ENCODE measurements around the gene ADCYAP1R1. TPM values are rescaled to one million over a fixed set of nuclear protein-coding genes. Genes with fewer than 3 reads are reported as not detected.

ADCYAP1R1 gene
- total and polyA plus RNA-seq, 12 donors, result 0.22 to 25.0 (median 1.5) TPM

- WGBS, 4 donors, result 5 to 11% (median 9%) methylated on average over 4 of the region's 4 CpGs
- DNase-seq, result peak; percentile 74 to 90 (median 79)
- H3K4me1 ChIP-seq (replicated peaks in 1 of 2), result peaks cover 0 to 13% of the 10 kb centered on the region in 2 donors
- intact Hi-C loops (cut with DNase I), result loop anchor here (2.0 to 5.0 kb wide), 4 partner anchors 140 to 325 kb away; no protein-coding TSS in a partner anchor
- H3K27ac ChIP-seq, result no peak overlapping the region
- no peaks in the 10 kb centered on the region for H3K27me3 ChIP-seq
- no peaks in the 10 kb centered on the region for H3K9me3 ChIP-seq (replicated peaks in 1 of 3)
- no peaks in the 10 kb centered on the region for H3K36me3 ChIP-seq (replicated peaks in 1 of 2)
- TF ChIP-seq POLR2A (IDR thresholded peaks at IDR 0.05) (no peak), CTCF (IDR thresholded peaks at IDR 0.05) (peak; percentile 66 to 91 (median 88))
- no peak overlapping the region for H3K4me3 ChIP-seq
These were observed 70.5 kb downstream of the ADCYAP1R1 start for GRCh38 chr7:31122649-31123058.

- Histone ChIP-seq H3K9me3 (replicated peaks in 1 of 3) (no peaks in the 10 kb centered on the region), H3K36me3 (replicated peaks in 1 of 2) (no peaks in the 10 kb centered on the region), H3K4me3 (no peak overlapping the region), H3K27me3 (no peaks in the 10 kb centered on the region), H3K27ac (no peak overlapping the region), H3K4me1 (replicated peaks in 1 of 2) (peaks cover 0 to 13% of the 10 kb centered on the region in 2 donors)
- TF ChIP-seq POLR2A (IDR thresholded peaks at IDR 0.05) (no peak), CTCF (IDR thresholded peaks at IDR 0.05) (no peak)
- 79 to 91% (median 85%) methylated on average over 6 of the region's 6 CpGs for WGBS, 4 donors
- DNase-seq, result peak in 2 of 7 donors; percentile 19 to 49
- intact Hi-C loops (cut with DNase I), result loop anchor here (2.0 to 5.0 kb wide), 4 partner anchors 141 to 326 kb away; no protein-coding TSS in a partner anchor
These were observed 71.2 kb downstream of the ADCYAP1R1 start for GRCh38 chr7:31123321-31123720.

GRCh38 chr7:31123726-31124125, 71.6 kb downstream of the ADCYAP1R1 start:
- DNase-seq, result peak in 6 of 7 donors; percentile 19 to 67 (median 48)
- 41 to 47% (median 42%) methylated on average over 2 of the region's 2 CpGs for WGBS, 4 donors
- no peak for TF ChIP-seq POLR2A (IDR thresholded peaks at IDR 0.05)
- TF ChIP-seq CTCF (IDR thresholded peaks at IDR 0.05), result no peak

GRCh38 chr7:31125171-31125570, 73.1 kb downstream of the ADCYAP1R1 start:
- 55 to 100% (median 93%) methylated on average over 1 to 4 of the region's 4 CpGs for WGBS, 4 donors
- Histone ChIP-seq H3K27me3 (no peaks in the 10 kb centered on the region), H3K4me1 (replicated peaks in 1 of 2) (peaks cover 0 to 13% of the 10 kb centered on the region in 2 donors), H3K27ac (no peak overlapping the region), H3K9me3 (replicated peaks in 1 of 3) (no peaks in the 10 kb centered on the region), H3K4me3 (no peak overlapping the region), H3K36me3 (replicated peaks in 1 of 2) (no peaks in the 10 kb centered on the region)
- intact Hi-C loops (cut with DNase I), result no loop called here
- DNase-seq, result peak in 2 of 7 donors; percentile 8 to 31
- TF ChIP-seq CTCF (IDR thresholded peaks at IDR 0.05), result no peak
- no peak for TF ChIP-seq POLR2A (IDR thresholded peaks at IDR 0.05)

More at GRCh38 chr7:31123726-31124125, 71.6 kb downstream of the ADCYAP1R1 start:
- Histone ChIP-seq H3K27me3 (no peaks in the 10 kb centered on the region), H3K36me3 (replicated peaks in 1 of 2) (no peaks in the 10 kb centered on the region), H3K4me3 (no peak overlapping the region), H3K9me3 (replicated peaks in 1 of 3) (no peaks in the 10 kb centered on the region), H3K27ac (no peak overlapping the region), H3K4me1 (replicated peaks in 1 of 2) (peaks cover 0 to 13% of the 10 kb centered on the region in 2 donors)
- intact Hi-C loops (cut with DNase I), result loop anchor here (2.0 to 5.0 kb wide), 4 partner anchors 141 to 326 kb away; no protein-coding TSS in a partner anchor

Data from adrenal gland (tissue), 12 donors.